Skeletal muscle tissue (tissue), 4 donors: ENCODE data around the gene MAP3K10. TPM values are rescaled to one million over a fixed set of nuclear protein-coding genes. Genes with fewer than 3 reads are reported as not detected.

Source experiments
- H3K27ac ChIP-seq: one replicate; pipeline ENCODE4 v1.7.0; 2013; ENCODE audit warnings: mild to moderate bottlenecking, low read depth, low read length, inconsistent platforms
- H3K27me3 ChIP-seq, 3 donors: one replicate each; pipeline ENCODE4 v1.7.0; 2013; ENCODE audit warnings: low read length in 3 of 3; ENCODE audit not compliant: control insufficient read depth in 3 of 3, insufficient read depth in 3 of 3
- H3K36me3 ChIP-seq, 3 donors: one replicate each; pipeline ENCODE4 v1.7.0; 2013; ENCODE audit warnings: low read length in 3 of 3; ENCODE audit not compliant: control insufficient read depth in 3 of 3, insufficient read depth in 3 of 3
- H3K4me1 ChIP-seq, 3 donors: one replicate each; pipeline ENCODE4 v1.7.0; 2013; ENCODE audit warnings: low read length in 3 of 3, mild to moderate bottlenecking in 3 of 3; ENCODE audit not compliant: control insufficient read depth in 3 of 3, insufficient read depth in 3 of 3
- H3K4me3 ChIP-seq, 3 donors: one replicate each; pipeline ENCODE4 v1.7.0; 2013; ENCODE audit warnings: low read length in 3 of 3
- H3K9ac ChIP-seq, 3 donors: one replicate each; pipeline ENCODE4 v1.7.0; 2013; ENCODE audit warnings: low read length in 3 of 3, mild to moderate bottlenecking in 3 of 3, moderate library complexity in 2 of 3, low read depth in 1 of 3
- H3K9me3 ChIP-seq, 3 donors: one replicate each; pipeline ENCODE4 v1.7.0; 2013; ENCODE audit warnings: low read length in 3 of 3; ENCODE audit not compliant: control insufficient read depth in 3 of 3
- total RNA-seq: library from RNA; depleted of rRNA; stranded (reverse); fragments of >200 nt; gene quantifications from one replicate; pipeline ENCODE4 v1.2.3, GENCODE V29; 2014
- donor health status: Osteomylitis.

Gene MAP3K10
- total RNA-seq, 1 donor from 2014 or later = 3.1 TPM

- no peak overlapping the region for H3K9ac ChIP-seq
- peaks cover 42 to 67% (median 62%) of the 10 kb centered on the region in 3 donors for H3K27me3 ChIP-seq
- H3K4me1 ChIP-seq = peaks cover 6 to 16% (median 13%) of the 10 kb centered on the region in 3 donors
- no peak overlapping the region for H3K4me3 ChIP-seq
- H3K9me3 ChIP-seq = no peaks in the 10 kb centered on the region
- H3K36me3 ChIP-seq = no peaks in the 10 kb centered on the region
- H3K27ac ChIP-seq = no peak overlapping the region
These were observed 32.1 kb downstream of the MAP3K10 start for GRCh38 chr19:40223135-40223822.

- H3K9me3 ChIP-seq = no peaks in the 10 kb centered on the region
- H3K4me1 ChIP-seq = peaks cover 6 to 18% (median 16%) of the 10 kb centered on the region in 3 donors
- no peak overlapping the region for H3K27ac ChIP-seq
- no peak overlapping the region for H3K9ac ChIP-seq
- H3K36me3 ChIP-seq = no peaks in the 10 kb centered on the region
- H3K27me3 ChIP-seq = peaks cover 38 to 59% (median 51%) of the 10 kb centered on the region in 3 donors
- no peak overlapping the region for H3K4me3 ChIP-seq
These were observed 33.3 kb downstream of the MAP3K10 start for GRCh38 chr19:40224342-40225150.

- Histone ChIP-seq H3K9ac (peak overlapping the region in 1 of 3 donors; percentile 68), H3K4me3 (peak overlapping the region; percentile 45 to 59 (median 58)), H3K9me3 (no peaks in the 10 kb centered on the region), H3K27ac (no peak overlapping the region), H3K36me3 (no peaks in the 10 kb centered on the region), H3K4me1 (peaks cover 6 to 20% (median 16%) of the 10 kb centered on the region in 3 donors), H3K27me3 (peaks cover 37 to 50% (median 44%) of the 10 kb centered on the region in 3 donors)
These were observed 34.4 kb downstream of the MAP3K10 start for GRCh38 chr19:40225440-40226305.

DNA sequence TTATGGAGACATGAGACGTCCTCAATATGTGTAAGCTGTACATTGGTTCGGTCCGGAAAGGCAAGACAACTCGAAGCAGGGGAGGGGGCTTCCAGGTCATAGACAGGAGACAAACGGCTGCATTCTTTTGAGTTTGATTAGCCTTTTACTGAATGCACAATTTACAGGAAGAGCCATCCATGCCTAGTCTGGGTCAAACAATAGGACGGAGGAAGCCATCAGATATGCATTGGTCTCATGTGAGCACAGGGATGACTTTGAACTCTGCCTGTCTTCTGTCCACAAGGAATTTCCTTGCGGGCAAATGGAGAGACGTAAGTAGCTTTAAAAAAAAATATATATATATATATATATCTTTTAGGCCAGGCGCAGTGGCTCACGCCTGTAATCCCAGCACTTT is 37.1 kb downstream of the MAP3K10 start:
- no peak overlapping the region for H3K27ac ChIP-seq
- no peak overlapping the region for H3K4me3 ChIP-seq
- H3K9ac ChIP-seq = no peak overlapping the region
- peaks cover 18 to 29% (median 26%) of the 10 kb centered on the region in 3 donors for H3K4me1 ChIP-seq
- H3K36me3 ChIP-seq = peaks cover 3 to 5% (median 5%) of the 10 kb centered on the region in 3 donors
- H3K9me3 ChIP-seq = no peaks in the 10 kb centered on the region
- peaks cover 31 to 36% (median 35%) of the 10 kb centered on the region in 3 donors for H3K27me3 ChIP-seq

- Histone ChIP-seq H3K9ac (no peak overlapping the region), H3K9me3 (no peaks in the 10 kb centered on the region), H3K4me1 (peaks cover 16 to 29% (median 26%) of the 10 kb centered on the region in 3 donors), H3K27ac (no peak overlapping the region), H3K4me3 (no peak overlapping the region), H3K27me3 (peaks cover 27 to 31% (median 30%) of the 10 kb centered on the region in 3 donors), H3K36me3 (peaks cover 5 to 10% (median 7%) of the 10 kb centered on the region in 3 donors)
These were observed 37.6 kb downstream of the MAP3K10 start for GRCh38 chr19:40228863-40229262.

DNA sequence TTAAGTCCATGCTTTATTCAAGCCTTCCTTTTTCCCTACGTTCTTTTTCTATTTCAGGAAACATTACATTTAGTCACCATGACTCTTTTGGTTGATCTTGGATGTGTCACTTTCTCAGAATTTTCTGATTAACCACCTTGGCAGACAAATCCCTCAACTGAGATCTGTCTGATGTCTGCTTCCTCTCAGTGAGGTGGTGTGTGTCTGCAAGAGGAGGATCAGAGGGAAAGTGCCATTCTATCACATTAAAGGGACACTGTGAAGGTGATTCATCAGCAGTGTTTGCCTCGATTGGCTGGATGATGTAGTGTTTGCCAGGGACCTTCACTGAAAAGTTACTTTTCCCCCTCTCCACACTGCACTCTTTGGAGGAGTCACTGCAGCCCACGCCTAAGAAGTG is 38.3 kb downstream of the MAP3K10 start:
- H3K9ac ChIP-seq = no peak overlapping the region
- H3K27ac ChIP-seq = no peak overlapping the region
- no peak overlapping the region for H3K4me3 ChIP-seq
- peaks cover 22 to 25% (median 24%) of the 10 kb centered on the region in 3 donors for H3K27me3 ChIP-seq
- peaks cover 16 to 29% (median 26%) of the 10 kb centered on the region in 3 donors for H3K4me1 ChIP-seq
- H3K36me3 ChIP-seq = peaks cover 5 to 16% (median 13%) of the 10 kb centered on the region in 3 donors
- no peaks in the 10 kb centered on the region for H3K9me3 ChIP-seq

DNA sequence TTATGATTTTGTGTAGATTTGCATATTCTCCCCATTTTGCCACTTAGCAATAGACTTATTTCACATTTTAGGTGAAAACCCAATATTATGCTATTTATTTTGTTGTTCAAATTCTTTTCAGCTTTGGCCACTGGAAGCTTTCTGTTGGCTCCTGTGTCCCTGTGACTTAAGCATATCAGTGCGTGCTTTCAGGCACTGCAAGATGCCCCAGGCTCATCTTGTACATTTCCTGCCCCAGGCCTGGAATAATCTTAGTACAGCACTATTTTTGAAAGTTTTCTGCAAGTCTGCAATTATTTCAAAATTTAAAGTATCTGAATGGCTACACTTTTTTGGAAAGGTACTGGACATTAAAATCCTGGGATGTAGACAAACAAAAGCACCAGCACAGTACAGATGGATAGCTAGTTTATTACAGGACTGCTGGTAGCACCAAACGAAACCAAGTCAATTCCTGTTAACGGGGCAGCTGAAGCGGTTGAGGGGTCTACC is 38.7 kb downstream of the MAP3K10 start:
- Histone ChIP-seq H3K36me3 (peaks cover 6 to 21% (median 17%) of the 10 kb centered on the region in 3 donors), H3K4me1 (peaks cover 16 to 29% (median 26%) of the 10 kb centered on the region in 3 donors), H3K4me3 (no peak overlapping the region), H3K9me3 (no peaks in the 10 kb centered on the region), H3K9ac (no peak overlapping the region), H3K27ac (no peak overlapping the region), H3K27me3 (peaks cover 18 to 20% (median 19%) of the 10 kb centered on the region in 3 donors)

GRCh38 chr19:40231057-40231456 is 39.8 kb downstream of the MAP3K10 start:
- no peaks in the 10 kb centered on the region for H3K9me3 ChIP-seq
- no peak overlapping the region for H3K9ac ChIP-seq
- H3K36me3 ChIP-seq = peaks cover 17 to 31% (median 28%) of the 10 kb centered on the region in 3 donors
- no peak overlapping the region for H3K27ac ChIP-seq
- H3K4me1 ChIP-seq = peaks cover 14 to 23% (median 19%) of the 10 kb centered on the region in 3 donors
- no peak overlapping the region for H3K4me3 ChIP-seq
- peaks cover 8 to 10% (median 8%) of the 10 kb centered on the region in 3 donors for H3K27me3 ChIP-seq
